ENCODE data around the gene COL1A1.
A peak's percentile ranks its signal among the peaks of the same experiment; 100 is the strongest.

Gene COL1A1

GRCh38 chr17:50171371-50172071 is 29.9 kb downstream of the COL1A1 start:
- DNase-seq (ENCODE audit: low spot score), result no peak

- DNase-seq (ENCODE audit: low spot score), result no peak
These were observed 30.6 kb downstream of the COL1A1 start for GRCh38 chr17:50170662-50171370.

- DNase-seq (ENCODE audit: low spot score), result no peak
These were observed 31.5 kb downstream of the COL1A1 start for GRCh38 chr17:50169881-50170459.

- DNase-seq (ENCODE audit: low spot score), result peak; percentile 73
These were observed 32.2 kb downstream of the COL1A1 start for GRCh38 chr17:50169121-50169764.

- DNase-seq (ENCODE audit: low spot score), result no peak
These were observed 33.1 kb downstream of the COL1A1 start for GRCh38 chr17:50168319-50168718.

- no peak for DNase-seq (ENCODE audit: low spot score)
These were observed 34.1 kb downstream of the COL1A1 start for GRCh38 chr17:50167371-50167770.

- no peak for DNase-seq (ENCODE audit: low spot score)
These were observed 34.8 kb downstream of the COL1A1 start for GRCh38 chr17:50166518-50167181.

GRCh38 chr17:50165867-50166517 is 35.4 kb downstream of the COL1A1 start, which contains the start of gene SGCA:
Gene SGCA, plus strand, starts transcription at chr17:50166005. Its CDS starts 36 bp downstream, at chr17:50166041.
- DNase-seq (ENCODE audit: low spot score), result no peak

- DNase-seq (ENCODE audit: low spot score), result no peak
These were observed 36.0 kb downstream of the COL1A1 start for GRCh38 chr17:50165466-50165865.

- DNase-seq (ENCODE audit: low spot score), result no peak
These were observed 36.4 kb downstream of the COL1A1 start for GRCh38 chr17:50165066-50165465.

GRCh38 chr17:50164697-50164988 is 36.8 kb downstream of the COL1A1 start:
- no peak for DNase-seq (ENCODE audit: low spot score)

GRCh38 chr17:50163843-50164696 is 37.4 kb downstream of the COL1A1 start:
- no peak for DNase-seq (ENCODE audit: low spot score)

GRCh38 chr17:50162466-50163254 is 38.8 kb downstream of the COL1A1 start:
- no peak for DNase-seq (ENCODE audit: low spot score)

GRCh38 chr17:50161911-50162288 is 39.5 kb downstream of the COL1A1 start:
- no peak for DNase-seq (ENCODE audit: low spot score)

- peak; percentile 91 for DNase-seq (ENCODE audit: low spot score)
These were observed 40.2 kb downstream of the COL1A1 start for GRCh38 chr17:50161023-50161910.

- no peak for DNase-seq (ENCODE audit: low spot score)
These were observed 43.5 kb downstream of the COL1A1 start for GRCh38 chr17:50157891-50158290.

GRCh38 chr17:50155115-50155819 is 46.2 kb downstream of the COL1A1 start:
- no peak for DNase-seq (ENCODE audit: low spot score)

GRCh38 chr17:50154604-50155003 is 46.8 kb downstream of the COL1A1 start:
- no peak for DNase-seq (ENCODE audit: low spot score)

Measured in RKO (cell line).